HG03280 (cell line): Measurements from ENCODE around the gene BPIFB1.

ENCODE experiments used
- ATAC-seq: cut with Tn5 transposase; IDR thresholded peaks from one replicate; pipeline ENCODE4 v1.9.1; 2021; ENCODE audit warnings: mild to moderate bottlenecking, moderate library complexity; ENCODE audit not compliant: unreplicated experiment

Gene BPIFB1, protein sequence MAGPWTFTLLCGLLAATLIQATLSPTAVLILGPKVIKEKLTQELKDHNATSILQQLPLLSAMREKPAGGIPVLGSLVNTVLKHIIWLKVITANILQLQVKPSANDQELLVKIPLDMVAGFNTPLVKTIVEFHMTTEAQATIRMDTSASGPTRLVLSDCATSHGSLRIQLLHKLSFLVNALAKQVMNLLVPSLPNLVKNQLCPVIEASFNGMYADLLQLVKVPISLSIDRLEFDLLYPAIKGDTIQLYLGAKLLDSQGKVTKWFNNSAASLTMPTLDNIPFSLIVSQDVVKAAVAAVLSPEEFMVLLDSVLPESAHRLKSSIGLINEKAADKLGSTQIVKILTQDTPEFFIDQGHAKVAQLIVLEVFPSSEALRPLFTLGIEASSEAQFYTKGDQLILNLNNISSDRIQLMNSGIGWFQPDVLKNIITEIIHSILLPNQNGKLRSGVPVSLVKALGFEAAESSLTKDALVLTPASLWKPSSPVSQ

DNA sequence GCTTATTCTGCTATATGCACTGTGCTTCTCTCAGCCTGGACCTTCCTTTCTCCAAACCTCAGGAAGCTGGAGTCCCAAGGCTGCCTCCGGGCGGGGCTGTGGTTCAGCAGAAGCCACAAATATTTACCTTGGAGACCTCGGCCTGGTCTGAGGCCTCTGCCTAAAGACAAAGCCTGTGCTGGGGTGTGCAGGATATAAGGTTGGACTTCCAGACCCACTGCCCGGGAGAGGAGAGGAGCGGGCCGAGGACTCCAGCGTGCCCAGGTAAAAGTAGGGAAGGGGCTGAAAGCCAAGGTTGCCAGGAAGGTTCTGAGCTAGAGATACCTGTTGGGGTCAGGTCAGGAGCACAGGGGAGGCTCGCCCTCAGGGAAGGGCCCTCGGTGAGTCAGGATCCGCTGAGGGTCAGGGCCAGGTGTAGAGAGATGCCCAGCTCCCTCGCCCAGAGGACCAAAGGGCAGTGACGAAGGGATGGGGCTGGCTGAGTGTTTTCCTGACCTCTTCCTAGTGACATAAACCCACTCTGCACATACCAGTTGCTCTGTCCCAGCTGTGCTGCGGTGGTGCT is at the start of gene BPIFB1:
Gene BPIFB1 (plus strand): TSS at position 224 of the 565 bp plus-strand sequence. CDS start 2,860 bp downstream, outside the sequence.
- ATAC-seq: no peak

DNA sequence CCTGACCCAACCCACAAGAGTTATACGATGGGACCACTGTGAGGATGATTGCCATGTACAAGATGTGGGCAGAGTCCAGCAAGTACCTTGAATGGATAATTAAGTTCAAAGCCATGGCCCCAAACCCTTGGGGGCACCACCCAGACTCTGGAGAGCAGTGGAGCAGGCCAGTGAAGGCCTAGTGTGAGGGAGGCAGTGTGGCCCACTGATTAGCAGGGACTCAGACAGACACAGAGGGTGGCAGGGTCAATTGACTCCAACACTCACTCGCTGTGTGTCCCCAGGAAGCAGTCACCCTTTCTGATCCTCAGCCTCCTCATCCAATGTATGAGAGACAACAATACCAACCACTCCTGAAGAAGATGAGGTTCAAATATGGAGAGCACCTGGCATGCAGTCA is 49.0 kb upstream of the BPIFB1 start:
- ATAC-seq: no peak

DNA sequence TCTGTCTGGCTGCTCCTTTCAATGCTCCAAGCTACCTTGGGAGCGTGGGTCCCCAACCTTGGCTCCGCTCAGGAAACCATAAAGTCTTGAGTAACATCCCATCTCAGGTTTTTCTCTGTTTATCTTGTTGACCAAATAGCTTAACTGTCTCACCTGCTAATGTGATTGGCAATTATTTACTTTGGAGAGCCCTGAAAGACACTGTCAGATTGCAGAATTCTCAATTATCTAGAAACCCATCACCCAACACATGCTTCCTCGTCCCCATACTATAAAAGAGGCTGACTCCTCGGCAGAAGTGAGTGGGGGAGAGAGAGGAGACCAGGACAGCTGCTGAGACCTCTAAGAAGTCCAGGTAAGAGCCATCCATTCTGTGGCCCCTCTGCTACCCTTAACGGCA is 47.3 kb upstream of the BPIFB1 start, which contains the start of gene BPIFA1:
Gene BPIFA1 (plus strand): TSS at position 301 of the 400 bp plus-strand sequence. CDS start 1,716 bp downstream, outside the sequence.
- ATAC-seq: no peak

- no peak for ATAC-seq
Observed at GRCh38 chr20:33236351-33236750, 46.7 kb upstream of the BPIFB1 start.

- ATAC-seq: no peak
Observed at GRCh38 chr20:33237989-33238388, 45.0 kb upstream of the BPIFB1 start.

- no peak for ATAC-seq
Observed at GRCh38 chr20:33239418-33239817, 43.6 kb upstream of the BPIFB1 start.

- ATAC-seq: no peak
Observed at GRCh38 chr20:33239979-33240736, 42.9 kb upstream of the BPIFB1 start.

DNA sequence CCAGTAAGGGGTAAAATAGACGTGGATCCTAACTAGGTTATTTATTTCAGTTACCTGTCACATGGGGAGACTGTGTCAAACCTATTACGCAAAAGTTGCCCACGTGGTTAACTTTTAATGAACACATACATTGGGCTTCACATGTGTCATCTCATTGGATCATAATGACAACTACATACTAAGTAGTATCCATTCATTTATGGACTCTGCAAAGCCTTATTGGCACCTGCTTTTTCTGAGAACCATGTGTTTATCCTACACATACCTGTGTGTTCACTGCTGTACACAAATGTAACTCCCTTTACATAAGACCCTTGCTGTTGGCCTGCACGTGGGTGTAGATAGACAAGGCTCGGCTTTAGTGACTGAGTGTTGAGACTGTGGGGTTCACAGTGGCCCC is 42.1 kb upstream of the BPIFB1 start:
- ATAC-seq: no peak

GRCh38 chr20:33242319-33243100 is 40.5 kb upstream of the BPIFB1 start:
- no peak for ATAC-seq

- ATAC-seq: no peak
Observed at GRCh38 chr20:33246077-33246476, 36.9 kb upstream of the BPIFB1 start.

GRCh38 chr20:33249456-33249855 is 33.6 kb upstream of the BPIFB1 start:
- ATAC-seq: no peak

GRCh38 chr20:33250666-33251065 is 32.3 kb upstream of the BPIFB1 start:
- no peak for ATAC-seq

GRCh38 chr20:33251496-33251895 is 31.5 kb upstream of the BPIFB1 start:
- no peak for ATAC-seq

GRCh38 chr20:33252460-33252859 is 30.6 kb upstream of the BPIFB1 start:
- ATAC-seq: no peak

- ATAC-seq: no peak
Observed at GRCh38 chr20:33255005-33255404, 28.0 kb upstream of the BPIFB1 start.

DNA sequence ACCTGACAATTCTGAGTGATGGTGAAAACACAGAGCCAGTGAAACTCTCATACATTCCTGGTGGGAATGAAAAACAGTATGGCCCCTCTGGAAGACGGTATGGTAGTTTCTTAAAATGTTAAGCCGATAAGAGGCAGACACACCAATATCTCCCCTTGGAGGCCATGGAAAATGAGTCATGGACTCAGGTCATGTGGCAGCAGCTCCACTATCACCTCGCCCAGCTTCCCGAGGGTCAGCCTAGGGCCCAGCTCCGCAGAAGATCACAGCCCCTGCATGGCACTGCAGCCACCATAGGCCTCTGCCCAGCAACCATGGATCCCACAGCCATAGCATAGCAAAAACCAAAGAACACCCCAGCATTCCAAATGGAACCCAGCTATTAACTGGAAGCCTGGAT is 25.8 kb upstream of the BPIFB1 start:
- no peak for ATAC-seq

- no peak for ATAC-seq
Observed at GRCh38 chr20:33259371-33259770, 23.6 kb upstream of the BPIFB1 start.

- ATAC-seq: no peak
Observed at GRCh38 chr20:33261465-33261864, 21.5 kb upstream of the BPIFB1 start.

GRCh38 chr20:33262658-33263065 is 20.4 kb upstream of the BPIFB1 start:
- no peak for ATAC-seq

GRCh38 chr20:33263784-33264183 is 19.2 kb upstream of the BPIFB1 start:
- ATAC-seq: no peak

DNA sequence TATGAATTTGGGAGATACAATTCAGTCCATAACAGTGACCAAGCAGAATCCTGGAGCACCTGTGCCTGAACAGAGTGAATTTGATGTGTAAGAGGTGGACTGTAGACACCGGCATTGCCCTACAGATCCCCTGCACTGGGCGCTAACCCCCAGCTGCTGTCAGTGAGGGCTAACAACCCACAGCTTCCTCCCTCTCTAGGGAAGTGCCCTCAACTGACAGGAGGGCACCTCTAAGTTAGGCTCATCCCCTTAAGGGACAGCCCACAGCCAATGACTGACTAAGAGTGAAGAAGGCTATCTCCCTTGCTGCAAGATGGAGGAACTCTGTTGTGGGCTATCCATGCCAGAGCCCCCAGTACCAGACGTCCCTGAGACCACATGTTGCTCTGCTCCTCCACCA is 15.3 kb upstream of the BPIFB1 start:
- ATAC-seq: no peak
